Right lobe of liver (tissue), 4 donors: ENCODE data around the gene TIMP4.

Experiments
- POLR2A ChIP-seq: fragments of 450-650 bp; IDR thresholded peaks from one replicate; pipeline ENCODE4 v1.6.1; 2017; ENCODE audit warnings: antibody characterized with exemption, mild to moderate bottlenecking
- TF ChIP-seq, protein P1 (sequence below), 4 donors: fragments of 200-600 bp in 3 of 4; fragments of 450-650 bp in 1 of 4; IDR thresholded peaks; one replicate each; pipeline versions ENCODE4 v1.5.1 to v1.8.0; 2016 to 2022; ENCODE audit warnings: antibody characterized with exemption in 4 of 4, mild to moderate bottlenecking in 2 of 4
- donor health status: DM: no; HTN: no; CAD: no.
- donor health status: DM: no; HTN: no; CAD: no.
- donor health status: DM: no; HTN: yes; CAD: no.

DNA sequence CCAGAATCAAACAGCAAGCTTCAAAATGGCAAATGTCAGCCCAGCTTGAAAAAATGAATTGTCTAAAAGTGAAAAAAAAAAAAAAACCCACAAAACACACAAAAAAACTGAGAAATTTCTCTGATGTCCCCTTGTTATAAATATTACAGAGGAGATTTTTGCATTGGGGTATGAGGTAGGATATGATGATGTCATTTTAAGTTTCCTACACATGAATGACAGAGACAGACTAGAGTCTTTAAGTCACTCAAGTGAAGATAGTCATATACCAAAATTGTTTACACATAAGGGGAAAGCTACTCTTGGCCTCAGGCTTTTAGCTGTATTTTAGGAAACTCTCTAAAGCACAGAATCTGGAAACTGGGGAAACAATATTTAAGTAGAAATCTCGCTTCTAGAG lies 32.9 kb downstream of the TIMP4 start:
- TF ChIP-seq, protein P1, sequence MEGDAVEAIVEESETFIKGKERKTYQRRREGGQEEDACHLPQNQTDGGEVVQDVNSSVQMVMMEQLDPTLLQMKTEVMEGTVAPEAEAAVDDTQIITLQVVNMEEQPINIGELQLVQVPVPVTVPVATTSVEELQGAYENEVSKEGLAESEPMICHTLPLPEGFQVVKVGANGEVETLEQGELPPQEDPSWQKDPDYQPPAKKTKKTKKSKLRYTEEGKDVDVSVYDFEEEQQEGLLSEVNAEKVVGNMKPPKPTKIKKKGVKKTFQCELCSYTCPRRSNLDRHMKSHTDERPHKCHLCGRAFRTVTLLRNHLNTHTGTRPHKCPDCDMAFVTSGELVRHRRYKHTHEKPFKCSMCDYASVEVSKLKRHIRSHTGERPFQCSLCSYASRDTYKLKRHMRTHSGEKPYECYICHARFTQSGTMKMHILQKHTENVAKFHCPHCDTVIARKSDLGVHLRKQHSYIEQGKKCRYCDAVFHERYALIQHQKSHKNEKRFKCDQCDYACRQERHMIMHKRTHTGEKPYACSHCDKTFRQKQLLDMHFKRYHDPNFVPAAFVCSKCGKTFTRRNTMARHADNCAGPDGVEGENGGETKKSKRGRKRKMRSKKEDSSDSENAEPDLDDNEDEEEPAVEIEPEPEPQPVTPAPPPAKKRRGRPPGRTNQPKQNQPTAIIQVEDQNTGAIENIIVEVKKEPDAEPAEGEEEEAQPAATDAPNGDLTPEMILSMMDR (IDR thresholded peaks at IDR 0.05): no peak
- no peak for TF ChIP-seq POLR2A
